ENCODE measurements around the gene CHST12.
"Not testable (repeated sequence)": the region's sequence is repeated elsewhere in the genome, so short reads cannot be mapped to it uniquely, and the experiment has no call there.

CHST12 gene

GRCh38 chr7:2378125-2378524 lies 25.3 kb upstream of the CHST12 start:
- DNase-seq (ENCODE audit: low spot score) = not testable (repeated sequence)

GRCh38 chr7:2379161-2379560 lies 24.2 kb upstream of the CHST12 start:
- no peak for DNase-seq (ENCODE audit: low spot score)

- DNase-seq (ENCODE audit: low spot score) = no peak
Observed at GRCh38 chr7:2379821-2380450, 23.5 kb upstream of the CHST12 start.

GRCh38 chr7:2380461-2380860 lies 22.9 kb upstream of the CHST12 start:
- no peak for DNase-seq (ENCODE audit: low spot score)

- no peak for DNase-seq (ENCODE audit: low spot score)
Observed at GRCh38 chr7:2381227-2381626, 22.2 kb upstream of the CHST12 start.

- DNase-seq (ENCODE audit: low spot score) = no peak
Observed at GRCh38 chr7:2381881-2382509, 21.4 kb upstream of the CHST12 start.

- DNase-seq (ENCODE audit: low spot score) = no peak
Observed at GRCh38 chr7:2383543-2384274, 19.7 kb upstream of the CHST12 start.

GRCh38 chr7:2384354-2385243 lies 18.8 kb upstream of the CHST12 start:
- DNase-seq (ENCODE audit: low spot score) = no peak

GRCh38 chr7:2386122-2386521 lies 17.3 kb upstream of the CHST12 start:
- not testable (repeated sequence) for DNase-seq (ENCODE audit: low spot score)

GRCh38 chr7:2386964-2387669 lies 16.3 kb upstream of the CHST12 start:
- DNase-seq (ENCODE audit: low spot score) = no peak

- DNase-seq (ENCODE audit: low spot score) = no peak
Observed at GRCh38 chr7:2387897-2388636, 15.3 kb upstream of the CHST12 start.

GRCh38 chr7:2388637-2388954 lies 14.8 kb upstream of the CHST12 start:
- no peak for DNase-seq (ENCODE audit: low spot score)

- DNase-seq (ENCODE audit: low spot score) = peak; percentile 62
Observed at GRCh38 chr7:2390020-2390816, 13.2 kb upstream of the CHST12 start.

GRCh38 chr7:2393706-2394105 lies 9.7 kb upstream of the CHST12 start:
- DNase-seq (ENCODE audit: low spot score) = peak; percentile 3

- peak; percentile 4 for DNase-seq (ENCODE audit: low spot score)
Observed at GRCh38 chr7:2394566-2395082, 8.8 kb upstream of the CHST12 start.

GRCh38 chr7:2398506-2398905 lies 4.9 kb upstream of the CHST12 start:
- no peak for DNase-seq (ENCODE audit: low spot score)

GRCh38 chr7:2399848-2400587 lies 3.4 kb upstream of the CHST12 start:
- DNase-seq (ENCODE audit: low spot score) = peak; percentile 87

- no peak for DNase-seq (ENCODE audit: low spot score)
Observed at GRCh38 chr7:2402687-2403013, 761 bp upstream of the CHST12 start.
